Stomach (tissue), 19 donors: ENCODE measurements around the gene SPANXB1. TPM values are rescaled to one million over a fixed set of nuclear protein-coding genes. Genes with fewer than 3 reads are reported as not detected.
"Not testable (repeated sequence)": the region's sequence is repeated elsewhere in the genome, so short reads cannot be mapped to it uniquely, and the experiment has no call there.

Source experiments
- DNase-seq, 2 donors: peaks; one replicate each; pipeline versions ENCODE4 v3.0.0 to v3.0.0-alpha.2; 2013 to 2019
- H3K27ac ChIP-seq, 5 donors: fragments of 200-600 bp in 4 of 5; sonication (generic) in 4 of 5; one replicate each; pipeline ENCODE4 v1.5.1; 2013 to 2019; ENCODE audit warnings: mild to moderate bottlenecking in 1 of 5, moderate library complexity in 1 of 5
- H3K27me3 ChIP-seq, 3 donors: fragments of 200-600 bp; sonication (generic); one replicate each; pipeline ENCODE4 v1.5.1; 2017 to 2019; ENCODE audit warnings: mixed run types in 1 of 3
- H3K36me3 ChIP-seq, 4 donors: fragments of 200-600 bp; sonication (generic); 1 replicate in 3 of 4; 2 replicates in 1 of 4; pipeline ENCODE4 v1.5.1; 2016 to 2019
- H3K4me1 ChIP-seq, 4 donors: fragments of 200-600 bp; sonication (generic); one replicate each; pipeline ENCODE4 v1.5.1; 2016 to 2019
- H3K4me3 ChIP-seq, 4 donors: fragments of 200-600 bp; sonication (generic) in 3 of 4; one replicate each; pipeline ENCODE4 v1.5.1; 2016 to 2019; ENCODE audit warnings: mild to moderate bottlenecking in 1 of 4
- H3K9me3 ChIP-seq, 4 donors: fragments of 200-600 bp; sonication (generic); one replicate each; pipeline ENCODE4 v1.5.1; 2016 to 2019
- CTCF ChIP-seq, 7 experiments: fragments of 450-650 bp in 4 of 7; fragments of 200-600 bp in 3 of 7; sonication (generic) in 3 of 7; IDR thresholded peaks; one replicate each; pipeline ENCODE4 v1.5.1; 2016 to 2019; ENCODE audit warnings: antibody characterized with exemption in 7 of 7, control low read depth in 2 of 7, mild to moderate bottlenecking in 1 of 7
- EP300 ChIP-seq: sonication (generic); formaldehyde crosslinking; IDR thresholded peaks from one replicate; pipeline ENCODE4 v1.6.1; 2017; ENCODE audit warnings: antibody characterized with exemption
- POLR2A ChIP-seq, 4 donors: fragments of 450-650 bp; IDR thresholded peaks; one replicate each; pipeline ENCODE4 v1.6.1; 2016; ENCODE audit warnings: antibody characterized with exemption in 4 of 4, control low read depth in 2 of 4, mild to moderate bottlenecking in 1 of 4, moderate library complexity in 1 of 4
- POLR2AphosphoS5 ChIP-seq, 3 donors: sonication (generic); formaldehyde crosslinking; IDR thresholded peaks; one replicate each; pipeline ENCODE4 v1.6.1; 2016; ENCODE audit warnings: antibody characterized with exemption in 3 of 3
- WGBS, 5 donors: extraction: QIAGEN DNeasy Blood & Tissue Kit in 3 of 5; methylation state at CpG; one replicate each; pipeline versions ENCODE4 v1.1.5 to v1.1.7; 2013 to 2018; 5-methylcytosine and 5-hydroxymethylcytosine counted together
- intact Hi-C: fragments of 100-400 bp; cut with DNase I; formaldehyde crosslinking; loops from one replicate; pipeline ENCODE4 v1.15.1; 2023; ENCODE audit warnings: low total_unique reads
- long read RNA-seq, 10 donors: transcript quantifications; one replicate each; lab custom pipeline, GENCODE V29; 2026
- polyA plus RNA-seq, 3 donors: library from polyadenylated mRNA; stranded (reverse); fragments of 200-250 nt; gene quantifications; one replicate each; pipeline ENCODE4 v1.2.3, GENCODE V29; 2013
- total RNA-seq, 5 donors: library from RNA; depleted of rRNA; stranded (reverse); fragments of >200 nt; gene quantifications; one replicate each; pipeline versions ENCODE4 v1.1.0 to v1.2.3, GENCODE V29; 2014 to 2016
- donor health status: healthy with polysubstance abuse.
- donor health status: Bipolar disorder and iron deficiency.
- donor health status: healthy.

Gene SPANXB1
- not detected for total RNA-seq
- not detected for polyA plus RNA-seq
- long read RNA-seq, donor 1: 0 reads
- long read RNA-seq, donor 2: 0 reads
- long read RNA-seq, donor 3: 0 reads
- long read RNA-seq, donor 4: 0 reads
- long read RNA-seq, donor 5: 0 reads
- long read RNA-seq, donor 6: 0 reads
- long read RNA-seq, donor 7: 0 reads
- long read RNA-seq, donor 8: 0 reads
- long read RNA-seq, donor 9: 0 reads
- long read RNA-seq, donor 10: 0 reads

- intact Hi-C loops, H3K4me1 ChIP-seq, H3K9me3 ChIP-seq, H3K36me3 ChIP-seq, H3K4me3 ChIP-seq, H3K27me3 ChIP-seq, H3K27ac ChIP-seq: not testable (repeated sequence)
- WGBS, 5 donors: 86 to 99% (median 95%) methylated on average over 12 to 13 of the region's 13 CpGs
- peak in 1 of 2 donors; percentile 2 for DNase-seq
These were observed at the start of gene SPANXB1 for GRCh38 chrX:141002568-141002967. TSS of gene SPANXB1 (plus strand) at chrX:141002594. CDS start at chrX:141002694, 100 bp downstream.

- H3K36me3 ChIP-seq: no peaks in the 10 kb centered on the region
- H3K27ac ChIP-seq: peak overlapping the region in 1 of 5 donors; percentile 26
- WGBS, 5 donors: 27 to 64% (median 44%) methylated on average over 3 of the region's 3 CpGs
- no peak overlapping the region for H3K4me3 ChIP-seq
- no peak for DNase-seq
- no peaks in the 10 kb centered on the region for H3K4me1 ChIP-seq
- intact Hi-C loops: no loop called here
- no peak for TF ChIP-seq POLR2A (IDR thresholded peaks at IDR 0.05)
- TF ChIP-seq POLR2AphosphoS5 (IDR thresholded peaks at IDR 0.05): no peak
- TF ChIP-seq EP300: no peak
- no peak for TF ChIP-seq CTCF (IDR thresholded peaks at IDR 0.05)
- no peaks in the 10 kb centered on the region for H3K27me3 ChIP-seq
- H3K9me3 ChIP-seq: no peaks in the 10 kb centered on the region
These were observed 35.4 kb upstream of the SPANXB1 start for GRCh38 chrX:140967036-140967435.

- peaks cover 0 to 7% (median 0%) of the 10 kb centered on the region in 4 donors for H3K9me3 ChIP-seq
- H3K4me1 ChIP-seq: no peaks in the 10 kb centered on the region
- TF ChIP-seq POLR2AphosphoS5 (IDR thresholded peaks at IDR 0.05) (no peak), POLR2A (IDR thresholded peaks at IDR 0.05) (no peak), CTCF (IDR thresholded peaks at IDR 0.05) (no peak), EP300 (no peak)
- DNase-seq: peak in 1 of 2 donors; percentile 5
- no peaks in the 10 kb centered on the region for H3K27me3 ChIP-seq
- 60 to 75% (median 73%) methylated on average over 4 of the region's 4 CpGs for WGBS, 5 donors
- no peaks in the 10 kb centered on the region for H3K36me3 ChIP-seq
- no peak overlapping the region for H3K27ac ChIP-seq
- intact Hi-C loops: no loop called here
- no peak overlapping the region for H3K4me3 ChIP-seq
These were observed 31.1 kb upstream of the SPANXB1 start for GRCh38 chrX:140971099-140971795.

- Histone ChIP-seq H3K4me1 (no peaks in the 10 kb centered on the region), H3K27ac (no peak overlapping the region), H3K27me3 (no peaks in the 10 kb centered on the region), H3K4me3 (no peak overlapping the region), H3K36me3 (no peaks in the 10 kb centered on the region), H3K9me3 (peaks cover 0 to 7% (median 0%) of the 10 kb centered on the region in 4 donors)
- WGBS, 5 donors: 66 to 89% (median 77%) methylated on average over 3 of the region's 3 CpGs
- DNase-seq: no peak
- TF ChIP-seq POLR2AphosphoS5 (IDR thresholded peaks at IDR 0.05) (no peak), EP300 (no peak), POLR2A (IDR thresholded peaks at IDR 0.05) (no peak), CTCF (IDR thresholded peaks at IDR 0.05) (no peak)
- intact Hi-C loops: no loop called here
These were observed 26.9 kb upstream of the SPANXB1 start for GRCh38 chrX:140975472-140975871.

- no peak overlapping the region for H3K27ac ChIP-seq
- no peak for DNase-seq
- H3K4me3 ChIP-seq: no peak overlapping the region
- H3K4me1 ChIP-seq: no peaks in the 10 kb centered on the region
- H3K9me3 ChIP-seq: no peaks in the 10 kb centered on the region
- no peak for TF ChIP-seq POLR2A (IDR thresholded peaks at IDR 0.05)
- no peak for TF ChIP-seq CTCF (IDR thresholded peaks at IDR 0.05)
- intact Hi-C loops: no loop called here
- 84 to 96% (median 94%) methylated on average over 3 of the region's 3 CpGs for WGBS, 5 donors
- H3K27me3 ChIP-seq: no peaks in the 10 kb centered on the region
- H3K36me3 ChIP-seq: no peaks in the 10 kb centered on the region
These were observed 22.1 kb upstream of the SPANXB1 start for GRCh38 chrX:140980271-140980670.
